PC-3 (cell line): ENCODE results near the gene ISY1.

Source experiments
- EZH2 ChIP-seq: fragments of 300-600 bp; sonication (generic); IDR thresholded peaks from one replicate; pipeline ENCODE4 v1.6.1; 2017; ENCODE audit warnings: antibody characterized with exemption, mild to moderate bottlenecking, low read length; ENCODE audit not compliant: unreplicated experiment
- EZH2phosphoT487 ChIP-seq: fragments of 300-600 bp; sonication (generic); IDR thresholded peaks from 2 replicates; pipeline ENCODE4 v1.6.1; 2018; ENCODE audit warnings: mild to moderate bottlenecking, antibody characterized with exemption, low read length, borderline replicate concordance
- TF ChIP-seq, protein P1 (sequence below): fragments of 300-600 bp; sonication (generic); conservative IDR thresholded peaks from 2 replicates; pipeline ENCODE4 v1.5.1; 2017; ENCODE audit warnings: antibody characterized with exemption, low read depth, mild to moderate bottlenecking, low read length

DNA sequence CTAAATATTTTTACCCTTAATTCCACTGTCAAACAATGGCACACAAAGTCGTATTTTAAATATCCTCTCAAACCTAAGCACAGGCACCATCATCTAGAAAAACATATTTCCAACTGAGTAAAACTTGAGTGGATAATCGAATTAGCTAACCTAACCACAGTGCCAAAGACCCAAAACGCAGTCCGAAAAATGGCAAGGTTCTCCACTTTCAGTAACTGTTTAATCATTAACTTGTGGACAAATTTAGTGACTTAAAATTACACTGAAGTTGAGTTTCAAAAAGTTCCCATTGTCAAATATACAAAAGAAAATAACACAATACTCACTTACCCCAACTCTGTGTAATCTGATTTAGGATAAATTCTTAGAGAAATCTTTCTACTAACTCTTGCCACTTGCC is 12.9 kb upstream of the ISY1 start:
- TF ChIP-seq, protein P1, sequence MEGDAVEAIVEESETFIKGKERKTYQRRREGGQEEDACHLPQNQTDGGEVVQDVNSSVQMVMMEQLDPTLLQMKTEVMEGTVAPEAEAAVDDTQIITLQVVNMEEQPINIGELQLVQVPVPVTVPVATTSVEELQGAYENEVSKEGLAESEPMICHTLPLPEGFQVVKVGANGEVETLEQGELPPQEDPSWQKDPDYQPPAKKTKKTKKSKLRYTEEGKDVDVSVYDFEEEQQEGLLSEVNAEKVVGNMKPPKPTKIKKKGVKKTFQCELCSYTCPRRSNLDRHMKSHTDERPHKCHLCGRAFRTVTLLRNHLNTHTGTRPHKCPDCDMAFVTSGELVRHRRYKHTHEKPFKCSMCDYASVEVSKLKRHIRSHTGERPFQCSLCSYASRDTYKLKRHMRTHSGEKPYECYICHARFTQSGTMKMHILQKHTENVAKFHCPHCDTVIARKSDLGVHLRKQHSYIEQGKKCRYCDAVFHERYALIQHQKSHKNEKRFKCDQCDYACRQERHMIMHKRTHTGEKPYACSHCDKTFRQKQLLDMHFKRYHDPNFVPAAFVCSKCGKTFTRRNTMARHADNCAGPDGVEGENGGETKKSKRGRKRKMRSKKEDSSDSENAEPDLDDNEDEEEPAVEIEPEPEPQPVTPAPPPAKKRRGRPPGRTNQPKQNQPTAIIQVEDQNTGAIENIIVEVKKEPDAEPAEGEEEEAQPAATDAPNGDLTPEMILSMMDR = no peak
- TF ChIP-seq EZH2phosphoT487 (no peak), EZH2 (no peak)
